Upper lobe of left lung (tissue), 6 donors: ENCODE measurements around the gene OSTF1. TPM values are rescaled to one million over a fixed set of nuclear protein-coding genes. Genes with fewer than 3 reads are reported as not detected.

ENCODE experiments used
- ATAC-seq, 2 donors: fragments of 200-7000 bp; cut with Tn5 transposase; one replicate each; pipeline ENCODE4 v1.9.1; 2022; ENCODE audit warnings: mild to moderate bottlenecking in 2 of 2, moderate library complexity in 2 of 2; ENCODE audit not compliant: low FRiP score in 2 of 2
- DNase-seq, 2 donors: peaks; one replicate each; pipeline ENCODE4 v3.0.0-alpha.2; 2019 to 2020
- H3K27ac ChIP-seq, 4 donors: fragments of 200-600 bp; sonication (generic); one replicate each; pipeline ENCODE4 v1.5.1; 2016 to 2019
- H3K27me3 ChIP-seq, 4 donors: fragments of 200-600 bp; sonication (generic); one replicate each; pipeline ENCODE4 v1.5.1; 2017 to 2019
- H3K36me3 ChIP-seq, 4 donors: fragments of 200-600 bp; sonication (generic); one replicate each; pipeline ENCODE4 v1.5.1; 2016 to 2019
- H3K4me1 ChIP-seq, 4 donors: fragments of 200-600 bp; sonication (generic); one replicate each; pipeline ENCODE4 v1.5.1; 2018 to 2019
- H3K4me3 ChIP-seq, 4 donors: fragments of 200-600 bp; sonication (generic); one replicate each; pipeline ENCODE4 v1.5.1; 2017 to 2019; ENCODE audit warnings: mild to moderate bottlenecking in 2 of 4, moderate library complexity in 1 of 4
- H3K9me3 ChIP-seq, 4 donors: fragments of 200-600 bp; sonication (generic); one replicate each; pipeline ENCODE4 v1.5.1; 2018 to 2019
- EP300 ChIP-seq, 4 donors: sonication (generic); formaldehyde crosslinking; IDR thresholded peaks; one replicate each; pipeline ENCODE4 v1.5.1; 2017; ENCODE audit warnings: antibody characterized with exemption in 4 of 4, control low read depth in 2 of 4
- POLR2A ChIP-seq, 4 donors: fragments of 450-650 bp; IDR thresholded peaks; one replicate each; pipeline ENCODE4 v1.5.1; 2016 to 2017; ENCODE audit warnings: antibody characterized with exemption in 4 of 4, mild to moderate bottlenecking in 2 of 4
- POLR2AphosphoS5 ChIP-seq, 2 donors: sonication (generic); formaldehyde crosslinking; IDR thresholded peaks; one replicate each; pipeline ENCODE4 v1.5.1; 2017; ENCODE audit warnings: antibody characterized with exemption in 2 of 2
- WGBS, 2 donors: methylation state at CpG; one replicate each; pipeline ENCODE4 v1.1.5; 2017 to 2018; 5-methylcytosine and 5-hydroxymethylcytosine counted together
- total RNA-seq, 6 donors: library from RNA; depleted of rRNA in 4 of 6; stranded (reverse); fragments of >200 nt in 4 of 6; gene quantifications; one replicate each; pipeline versions ENCODE4 v1.1.0 to v1.2.1, GENCODE V29; 2016 to 2021
- TF ChIP-seq, protein P1 (sequence below), 6 experiments: fragments of 450-650 bp in 4 of 6; fragments of 200-600 bp in 2 of 6; sonication (generic) in 2 of 6; IDR thresholded peaks; one replicate each; pipeline ENCODE4 v1.5.1; 2016 to 2019; ENCODE audit warnings: antibody characterized with exemption in 6 of 6
- donor health status: DM: no; HTN: no; CAD: no; lungs with moderate emphysema.
- donor health status: DM: no; HTN: yes; CAD: no; lungs with severe emphysema.

Gene OSTF1
- total RNA-seq, 6 donors from 2014 or later = 17.8 to 84.9 (median 48.9) TPM

DNA sequence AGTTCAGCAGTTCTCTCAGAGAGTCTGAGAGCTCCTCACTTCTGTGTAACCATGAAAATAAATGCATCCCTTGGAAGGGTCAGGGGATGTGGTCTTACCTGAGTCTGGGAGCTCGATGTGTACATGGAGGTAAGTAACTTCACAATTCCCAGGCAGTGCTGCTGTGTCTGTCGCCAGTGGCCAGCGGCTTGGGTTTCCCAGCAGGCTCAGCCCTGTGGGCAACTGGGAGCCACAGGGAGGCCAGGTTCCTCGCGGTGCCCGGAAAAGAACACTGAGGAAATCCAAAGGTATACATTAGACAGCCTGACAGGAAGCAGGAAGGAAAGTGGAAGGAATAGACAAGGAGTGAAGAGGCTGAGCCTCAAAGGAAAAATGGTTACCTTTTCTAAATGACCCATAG lies 62.2 kb downstream of the OSTF1 start:
- H3K9me3 ChIP-seq = no peaks in the 10 kb centered on the region
- H3K27ac ChIP-seq = peak overlapping the region in 2 of 4 donors; percentile 39 to 41
- 70 to 83% methylated on average over 6 of the region's 6 CpGs for WGBS, 2 donors
- no peak for ATAC-seq
- peak in 1 of 2 donors; percentile 43 for DNase-seq
- H3K36me3 ChIP-seq = peaks cover 0 to 40% (median 9%) of the 10 kb centered on the region in 4 donors
- no peaks in the 10 kb centered on the region for H3K27me3 ChIP-seq
- TF ChIP-seq, protein P1, sequence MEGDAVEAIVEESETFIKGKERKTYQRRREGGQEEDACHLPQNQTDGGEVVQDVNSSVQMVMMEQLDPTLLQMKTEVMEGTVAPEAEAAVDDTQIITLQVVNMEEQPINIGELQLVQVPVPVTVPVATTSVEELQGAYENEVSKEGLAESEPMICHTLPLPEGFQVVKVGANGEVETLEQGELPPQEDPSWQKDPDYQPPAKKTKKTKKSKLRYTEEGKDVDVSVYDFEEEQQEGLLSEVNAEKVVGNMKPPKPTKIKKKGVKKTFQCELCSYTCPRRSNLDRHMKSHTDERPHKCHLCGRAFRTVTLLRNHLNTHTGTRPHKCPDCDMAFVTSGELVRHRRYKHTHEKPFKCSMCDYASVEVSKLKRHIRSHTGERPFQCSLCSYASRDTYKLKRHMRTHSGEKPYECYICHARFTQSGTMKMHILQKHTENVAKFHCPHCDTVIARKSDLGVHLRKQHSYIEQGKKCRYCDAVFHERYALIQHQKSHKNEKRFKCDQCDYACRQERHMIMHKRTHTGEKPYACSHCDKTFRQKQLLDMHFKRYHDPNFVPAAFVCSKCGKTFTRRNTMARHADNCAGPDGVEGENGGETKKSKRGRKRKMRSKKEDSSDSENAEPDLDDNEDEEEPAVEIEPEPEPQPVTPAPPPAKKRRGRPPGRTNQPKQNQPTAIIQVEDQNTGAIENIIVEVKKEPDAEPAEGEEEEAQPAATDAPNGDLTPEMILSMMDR (IDR thresholded peaks at IDR 0.05) = no peak
- TF ChIP-seq POLR2A (IDR thresholded peaks at IDR 0.05) (no peak), EP300 (IDR thresholded peaks at IDR 0.05) (no peak), POLR2AphosphoS5 (IDR thresholded peaks at IDR 0.05) (no peak)
- H3K4me1 ChIP-seq = peaks cover 14 to 25% (median 18%) of the 10 kb centered on the region in 4 donors
- no peak overlapping the region for H3K4me3 ChIP-seq

DNA sequence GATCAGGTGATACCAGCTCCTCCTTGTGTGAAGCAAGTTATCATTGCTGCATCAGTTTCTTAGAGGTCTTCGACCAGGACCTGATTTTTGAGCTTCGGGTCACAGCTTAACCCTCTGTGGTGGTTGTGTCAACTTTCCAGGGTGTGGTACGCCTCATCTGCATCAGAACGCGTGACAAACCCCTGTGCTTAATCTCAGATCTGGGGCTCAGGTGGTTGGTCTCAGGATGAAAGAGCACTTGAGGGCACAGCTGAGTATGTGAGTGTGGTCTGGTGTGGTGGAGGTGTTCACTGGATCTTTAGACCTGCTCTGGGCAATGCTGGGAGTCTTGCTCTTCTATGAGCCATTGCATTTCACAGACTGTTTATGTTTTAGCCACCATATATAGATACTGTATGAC lies 64.1 kb downstream of the OSTF1 start:
- no peak for DNase-seq
- H3K4me3 ChIP-seq = no peak overlapping the region
- H3K9me3 ChIP-seq = no peaks in the 10 kb centered on the region
- H3K27ac ChIP-seq = no peak overlapping the region
- 96 to 98% methylated on average over 5 of the region's 5 CpGs for WGBS, 2 donors
- H3K27me3 ChIP-seq = no peaks in the 10 kb centered on the region
- H3K4me1 ChIP-seq = peaks cover 12 to 24% (median 17%) of the 10 kb centered on the region in 4 donors
- peaks cover 0 to 44% (median 10%) of the 10 kb centered on the region in 4 donors for H3K36me3 ChIP-seq
- TF ChIP-seq, protein P1 (IDR thresholded peaks at IDR 0.05) = no peak
- TF ChIP-seq POLR2AphosphoS5 (IDR thresholded peaks at IDR 0.05) (no peak), EP300 (IDR thresholded peaks at IDR 0.05) (no peak), POLR2A (IDR thresholded peaks at IDR 0.05) (no peak)
- peak in 1 of 2 donors; percentile 15 for ATAC-seq

DNA sequence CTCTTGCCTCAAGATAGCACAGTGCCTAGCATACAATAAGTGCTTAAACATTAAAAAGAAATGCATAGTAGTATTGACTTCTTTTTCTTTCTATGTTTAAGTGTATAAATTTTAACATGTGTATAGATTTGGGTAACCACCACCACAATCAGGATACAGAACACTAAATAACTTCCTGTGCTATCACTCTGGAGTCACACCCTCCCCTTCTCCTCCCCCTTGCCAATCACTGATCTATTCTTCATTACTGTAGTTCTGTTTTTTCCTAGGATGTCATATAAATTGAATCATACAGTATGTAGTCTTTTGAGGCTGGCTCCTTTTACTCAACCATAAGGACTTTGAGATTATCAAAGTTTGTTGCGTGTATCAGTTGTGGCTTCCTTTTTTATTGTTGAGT lies 68.5 kb downstream of the OSTF1 start:
- no peak overlapping the region for H3K27ac ChIP-seq
- H3K4me3 ChIP-seq = no peak overlapping the region
- ATAC-seq (no peak), DNase-seq (no peak)
- 83 to 94% methylated on average over 1 of the region's 1 CpG for WGBS, 2 donors
- H3K27me3 ChIP-seq = no peaks in the 10 kb centered on the region
- TF ChIP-seq, protein P1 (IDR thresholded peaks at IDR 0.05) = no peak
- no peak for TF ChIP-seq POLR2AphosphoS5 (IDR thresholded peaks at IDR 0.05)
- H3K9me3 ChIP-seq = no peaks in the 10 kb centered on the region
- H3K4me1 ChIP-seq = peaks cover 0 to 5% (median 0%) of the 10 kb centered on the region in 4 donors
- peaks cover 0 to 36% (median 5%) of the 10 kb centered on the region in 4 donors for H3K36me3 ChIP-seq

DNA sequence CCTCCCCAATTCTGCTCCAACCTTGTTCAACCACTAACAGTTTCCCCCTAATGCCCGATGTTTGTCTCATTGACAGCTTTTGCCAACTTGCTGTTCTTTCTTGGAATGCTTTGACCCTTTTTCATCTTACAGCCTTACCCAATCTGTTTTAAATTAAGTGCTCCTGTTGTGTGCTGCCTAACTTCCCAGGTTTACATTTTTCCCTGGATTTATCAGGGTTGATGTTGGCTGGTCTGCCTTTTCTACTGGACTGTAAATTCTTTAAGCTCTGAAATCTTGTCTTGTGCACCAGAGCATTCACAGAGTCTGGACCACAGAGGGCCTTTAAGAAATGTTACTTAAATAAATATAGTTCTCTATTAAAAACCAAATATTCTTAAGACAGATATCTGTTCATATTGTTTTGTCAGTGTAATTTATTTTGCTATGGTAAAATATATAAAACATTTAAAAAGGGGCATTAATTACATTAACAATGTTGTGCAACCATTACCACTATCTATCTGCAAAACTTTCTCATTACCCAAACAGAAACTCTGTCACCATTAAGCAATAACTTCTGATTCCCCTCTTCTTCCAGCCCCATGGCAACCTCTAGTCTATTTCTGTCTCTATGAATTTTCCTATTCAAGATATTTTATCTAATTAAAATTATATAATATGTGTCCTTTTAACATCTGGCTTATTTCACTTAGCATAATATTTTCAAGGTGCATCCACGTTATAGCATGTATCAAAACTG lies 73.0 kb downstream of the OSTF1 start:
- no peak overlapping the region for H3K27ac ChIP-seq
- no peaks in the 10 kb centered on the region for H3K9me3 ChIP-seq
- ATAC-seq (no peak), DNase-seq (no peak)
- no peak overlapping the region for H3K4me3 ChIP-seq
- no peak for TF ChIP-seq POLR2AphosphoS5 (IDR thresholded peaks at IDR 0.05)
- TF ChIP-seq, protein P1 (IDR thresholded peaks at IDR 0.05) = no peak
- TF ChIP-seq EP300 (IDR thresholded peaks at IDR 0.05) = no peak
- TF ChIP-seq POLR2A (IDR thresholded peaks at IDR 0.05) = no peak
- peaks cover 0 to 5% (median 0%) of the 10 kb centered on the region in 4 donors for H3K4me1 ChIP-seq
- 81 to 91% methylated on average over 2 of the region's 2 CpGs for WGBS, 2 donors
- no peaks in the 10 kb centered on the region for H3K27me3 ChIP-seq
- peaks cover 0 to 41% (median 2%) of the 10 kb centered on the region in 4 donors for H3K36me3 ChIP-seq

DNA sequence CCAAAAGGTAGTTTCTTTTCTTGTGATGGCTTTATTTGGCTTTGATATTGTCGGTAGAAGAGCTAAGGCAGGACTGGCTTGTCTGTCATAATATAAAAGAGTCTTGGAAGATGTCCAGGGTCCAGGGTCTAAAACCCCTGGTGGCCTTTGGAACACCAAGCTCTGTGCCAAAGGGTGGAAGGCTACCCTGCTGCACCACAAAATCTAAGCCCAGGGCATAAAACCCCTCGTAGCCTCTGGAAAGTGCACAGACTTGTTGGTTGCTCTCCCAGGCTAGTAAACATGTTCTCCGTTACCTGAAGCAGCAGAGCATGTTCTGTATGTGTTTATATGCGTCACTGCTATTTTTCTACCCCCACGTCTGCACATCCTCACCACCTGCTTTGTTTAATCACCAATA lies 75.5 kb downstream of the OSTF1 start:
- TF ChIP-seq, protein P1 (IDR thresholded peaks at IDR 0.05) = no peak
- TF ChIP-seq EP300 (IDR thresholded peaks at IDR 0.05) (no peak), POLR2A (IDR thresholded peaks at IDR 0.05) (no peak), POLR2AphosphoS5 (IDR thresholded peaks at IDR 0.05) (no peak)
- H3K36me3 ChIP-seq = peaks cover 0 to 39% (median 2%) of the 10 kb centered on the region in 4 donors
- DNase-seq = no peak
- no peaks in the 10 kb centered on the region for H3K9me3 ChIP-seq
- no peak overlapping the region for H3K27ac ChIP-seq
- no peak for ATAC-seq
- H3K4me1 ChIP-seq = peaks cover 0 to 5% (median 0%) of the 10 kb centered on the region in 4 donors
- H3K27me3 ChIP-seq = no peaks in the 10 kb centered on the region
- WGBS, 2 donors = 96 to 97% methylated on average over 5 of the region's 5 CpGs
- no peak overlapping the region for H3K4me3 ChIP-seq
